ENCODE data around the gene AGMAT. TPM values are rescaled to one million over a fixed set of nuclear protein-coding genes. Genes with fewer than 3 reads are reported as not detected.

AGMAT gene
- total and polyA plus RNA-seq, 2 of the 13 experiments (the other 11 are each of a cell fraction or from before 2014, with no cell fraction given) = 59.1 to 174 TPM

DNA sequence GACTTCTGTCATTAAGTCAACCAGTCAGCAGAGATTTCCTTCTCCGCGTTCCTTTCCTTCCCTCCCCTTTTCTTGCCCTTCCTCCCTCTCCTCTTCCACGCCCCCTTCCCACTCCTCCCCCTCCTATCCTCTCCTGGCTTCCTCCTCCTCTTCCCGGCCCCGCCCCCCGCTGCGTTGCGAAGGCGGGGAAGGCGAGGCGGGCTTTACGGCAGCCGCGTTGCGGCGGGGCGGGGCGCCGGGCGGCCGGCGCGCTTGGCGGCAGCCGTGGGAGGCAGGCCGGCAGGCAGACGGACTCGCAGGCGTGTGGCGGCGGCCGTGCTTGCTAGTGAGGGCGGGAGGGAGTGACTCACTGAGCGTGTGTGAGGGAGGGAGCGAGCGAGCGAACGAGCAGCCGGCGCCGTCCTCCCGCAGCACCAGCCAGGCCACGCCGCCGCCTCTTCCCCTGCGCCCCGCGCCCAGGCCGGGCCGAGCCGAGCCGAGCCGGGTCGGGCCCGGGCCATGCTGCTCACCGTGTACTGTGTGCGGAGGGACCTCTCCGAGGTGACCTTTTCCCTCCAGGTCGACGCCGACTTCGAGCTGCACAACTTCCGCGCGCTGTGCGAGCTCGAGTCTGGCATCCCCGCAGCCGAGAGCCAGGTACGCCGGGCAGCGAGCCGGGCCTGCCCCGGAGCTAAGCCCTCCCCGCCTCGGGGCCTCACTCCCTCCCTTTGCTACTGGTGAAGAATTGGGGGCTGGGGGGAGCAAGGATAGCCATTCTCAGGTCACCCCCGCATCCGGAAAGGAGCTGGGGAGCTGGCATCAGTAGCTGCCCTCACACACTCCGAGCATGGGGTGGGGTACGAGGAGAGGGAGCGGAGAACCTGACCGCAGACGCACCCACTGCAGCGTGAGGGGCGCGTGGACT is 32.6 kb upstream of the AGMAT start, which contains the start of gene DDI2 (continued):
- TF ChIP-seq, protein P1, sequence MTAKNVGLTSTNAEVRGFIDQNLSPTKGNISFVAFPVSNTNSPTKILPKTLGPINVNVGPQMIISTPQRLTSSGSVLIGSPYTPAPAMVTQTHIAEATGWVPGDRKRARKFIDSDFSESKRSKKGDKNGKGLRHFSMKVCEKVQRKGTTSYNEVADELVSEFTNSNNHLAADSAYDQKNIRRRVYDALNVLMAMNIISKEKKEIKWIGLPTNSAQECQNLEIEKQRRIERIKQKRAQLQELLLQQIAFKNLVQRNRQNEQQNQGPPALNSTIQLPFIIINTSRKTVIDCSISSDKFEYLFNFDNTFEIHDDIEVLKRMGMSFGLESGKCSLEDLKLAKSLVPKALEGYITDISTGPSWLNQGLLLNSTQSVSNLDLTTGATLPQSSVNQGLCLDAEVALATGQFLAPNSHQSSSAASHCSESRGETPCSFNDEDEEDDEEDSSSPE (CRISPR knock-in tag; IDR thresholded peaks at IDR 0.05) = no peak
- TF ChIP-seq, protein P2, sequence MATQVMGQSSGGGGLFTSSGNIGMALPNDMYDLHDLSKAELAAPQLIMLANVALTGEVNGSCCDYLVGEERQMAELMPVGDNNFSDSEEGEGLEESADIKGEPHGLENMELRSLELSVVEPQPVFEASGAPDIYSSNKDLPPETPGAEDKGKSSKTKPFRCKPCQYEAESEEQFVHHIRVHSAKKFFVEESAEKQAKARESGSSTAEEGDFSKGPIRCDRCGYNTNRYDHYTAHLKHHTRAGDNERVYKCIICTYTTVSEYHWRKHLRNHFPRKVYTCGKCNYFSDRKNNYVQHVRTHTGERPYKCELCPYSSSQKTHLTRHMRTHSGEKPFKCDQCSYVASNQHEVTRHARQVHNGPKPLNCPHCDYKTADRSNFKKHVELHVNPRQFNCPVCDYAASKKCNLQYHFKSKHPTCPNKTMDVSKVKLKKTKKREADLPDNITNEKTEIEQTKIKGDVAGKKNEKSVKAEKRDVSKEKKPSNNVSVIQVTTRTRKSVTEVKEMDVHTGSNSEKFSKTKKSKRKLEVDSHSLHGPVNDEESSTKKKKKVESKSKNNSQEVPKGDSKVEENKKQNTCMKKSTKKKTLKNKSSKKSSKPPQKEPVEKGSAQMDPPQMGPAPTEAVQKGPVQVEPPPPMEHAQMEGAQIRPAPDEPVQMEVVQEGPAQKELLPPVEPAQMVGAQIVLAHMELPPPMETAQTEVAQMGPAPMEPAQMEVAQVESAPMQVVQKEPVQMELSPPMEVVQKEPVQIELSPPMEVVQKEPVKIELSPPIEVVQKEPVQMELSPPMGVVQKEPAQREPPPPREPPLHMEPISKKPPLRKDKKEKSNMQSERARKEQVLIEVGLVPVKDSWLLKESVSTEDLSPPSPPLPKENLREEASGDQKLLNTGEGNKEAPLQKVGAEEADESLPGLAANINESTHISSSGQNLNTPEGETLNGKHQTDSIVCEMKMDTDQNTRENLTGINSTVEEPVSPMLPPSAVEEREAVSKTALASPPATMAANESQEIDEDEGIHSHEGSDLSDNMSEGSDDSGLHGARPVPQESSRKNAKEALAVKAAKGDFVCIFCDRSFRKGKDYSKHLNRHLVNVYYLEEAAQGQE (IDR thresholded peaks at IDR 0.05; ENCODE audit: borderline replicate concordance in 1 of 2, low read depth in 1 of 2, low read length in 2 of 2) = no peak; a peak in 1 of 4 replicates
- no peak for TF ChIP-seq KDM3A (CRISPR knock-in tag; IDR thresholded peaks at IDR 0.05; ENCODE audit: low read depth)
- TF ChIP-seq, protein P3, sequence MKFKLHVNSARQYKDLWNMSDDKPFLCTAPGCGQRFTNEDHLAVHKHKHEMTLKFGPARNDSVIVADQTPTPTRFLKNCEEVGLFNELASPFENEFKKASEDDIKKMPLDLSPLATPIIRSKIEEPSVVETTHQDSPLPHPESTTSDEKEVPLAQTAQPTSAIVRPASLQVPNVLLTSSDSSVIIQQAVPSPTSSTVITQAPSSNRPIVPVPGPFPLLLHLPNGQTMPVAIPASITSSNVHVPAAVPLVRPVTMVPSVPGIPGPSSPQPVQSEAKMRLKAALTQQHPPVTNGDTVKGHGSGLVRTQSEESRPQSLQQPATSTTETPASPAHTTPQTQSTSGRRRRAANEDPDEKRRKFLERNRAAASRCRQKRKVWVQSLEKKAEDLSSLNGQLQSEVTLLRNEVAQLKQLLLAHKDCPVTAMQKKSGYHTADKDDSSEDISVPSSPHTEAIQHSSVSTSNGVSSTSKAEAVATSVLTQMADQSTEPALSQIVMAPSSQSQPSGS (CRISPR knock-in tag; IDR thresholded peaks at IDR 0.05) = no peak
- peak; percentile 62 for TF ChIP-seq RFXAP (CRISPR knock-in tag; IDR thresholded peaks at IDR 0.05; ENCODE audit: borderline replicate concordance)
- peak; percentile 81 for TF ChIP-seq ZNF263 (CRISPR knock-in tag; IDR thresholded peaks at IDR 0.05)
- peak; percentile 90; the same call in 1 of the 2 replicates for TF ChIP-seq ZNF776 (CRISPR knock-in tag; IDR thresholded peaks at IDR 0.05)
- TF ChIP-seq NFYB (CRISPR knock-in tag; IDR thresholded peaks at IDR 0.05) = no peak
- no peak for TF ChIP-seq ZNF33A (CRISPR knock-in tag; IDR thresholded peaks at IDR 0.05; ENCODE audit: borderline replicate concordance)
- TF ChIP-seq PRPF4 (IDR thresholded peaks at IDR 0.05; ENCODE audit: low read depth, low read length, poor library complexity, severe bottlenecking) = no peak
- TF ChIP-seq PHF21A (CRISPR knock-in tag; IDR thresholded peaks at IDR 0.05) = 0 out of 2 replicates have a peak, but pooled peaks have one; percentile 26
- TF ChIP-seq, protein P4, sequence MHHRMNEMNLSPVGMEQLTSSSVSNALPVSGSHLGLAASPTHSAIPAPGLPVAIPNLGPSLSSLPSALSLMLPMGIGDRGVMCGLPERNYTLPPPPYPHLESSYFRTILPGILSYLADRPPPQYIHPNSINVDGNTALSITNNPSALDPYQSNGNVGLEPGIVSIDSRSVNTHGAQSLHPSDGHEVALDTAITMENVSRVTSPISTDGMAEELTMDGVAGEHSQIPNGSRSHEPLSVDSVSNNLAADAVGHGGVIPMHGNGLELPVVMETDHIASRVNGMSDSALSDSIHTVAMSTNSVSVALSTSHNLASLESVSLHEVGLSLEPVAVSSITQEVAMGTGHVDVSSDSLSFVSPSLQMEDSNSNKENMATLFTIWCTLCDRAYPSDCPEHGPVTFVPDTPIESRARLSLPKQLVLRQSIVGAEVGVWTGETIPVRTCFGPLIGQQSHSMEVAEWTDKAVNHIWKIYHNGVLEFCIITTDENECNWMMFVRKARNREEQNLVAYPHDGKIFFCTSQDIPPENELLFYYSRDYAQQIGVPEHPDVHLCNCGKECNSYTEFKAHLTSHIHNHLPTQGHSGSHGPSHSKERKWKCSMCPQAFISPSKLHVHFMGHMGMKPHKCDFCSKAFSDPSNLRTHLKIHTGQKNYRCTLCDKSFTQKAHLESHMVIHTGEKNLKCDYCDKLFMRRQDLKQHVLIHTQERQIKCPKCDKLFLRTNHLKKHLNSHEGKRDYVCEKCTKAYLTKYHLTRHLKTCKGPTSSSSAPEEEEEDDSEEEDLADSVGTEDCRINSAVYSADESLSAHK (CRISPR knock-in tag; IDR thresholded peaks at IDR 0.05; ENCODE audit: borderline replicate concordance) = no peak
- no peak for TF ChIP-seq MEIS1 (CRISPR knock-in tag; IDR thresholded peaks at IDR 0.05; ENCODE audit: borderline replicate concordance)
- no peak for TF ChIP-seq SNRNP70 (IDR thresholded peaks at IDR 0.05; ENCODE audit: low read depth, low read length)
- peak; percentile 54; the same call in 1 of the 2 replicates for TF ChIP-seq ZNF501 (CRISPR knock-in tag; IDR thresholded peaks at IDR 0.05)
- TF ChIP-seq TMF1 (CRISPR knock-in tag; IDR thresholded peaks at IDR 0.05; ENCODE audit: low read depth) = peak; percentile 86
- no peak for TF ChIP-seq KLF13 (CRISPR knock-in tag; IDR thresholded peaks at IDR 0.05)
- TF ChIP-seq ZNF33B (CRISPR knock-in tag; IDR thresholded peaks at IDR 0.05) = no peak
- no peak; the same call in 1 of the 2 replicates for TF ChIP-seq CAMTA2 (CRISPR knock-in tag; IDR thresholded peaks at IDR 0.05; ENCODE audit: borderline replicate concordance)
